ENCODE data around the gene PACSIN3.

DNA sequence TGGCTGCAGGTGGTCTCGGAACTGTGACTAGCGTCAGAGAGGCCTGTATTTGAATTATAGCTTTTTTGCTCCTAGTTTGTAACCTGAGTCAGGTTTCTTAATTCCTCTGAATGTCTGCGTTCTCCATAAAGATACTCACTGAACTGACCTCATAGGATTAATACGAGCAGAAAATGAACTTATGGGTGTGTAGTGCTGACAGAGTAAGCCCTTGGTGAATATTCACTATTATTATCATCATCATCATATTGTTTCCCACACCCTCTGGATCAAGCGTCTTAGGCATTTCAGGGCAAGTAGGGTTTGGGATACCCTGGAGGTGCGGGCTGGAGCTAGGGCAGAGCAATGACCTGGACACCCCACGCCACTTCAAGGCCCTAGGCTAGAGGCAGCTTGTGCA is 38.6 kb downstream of the PACSIN3 start:
- no peak for TF ChIP-seq EZH2 (IDR thresholded peaks at IDR 0.05; ENCODE audit: borderline replicate concordance, low read depth, low read length, severe bottlenecking)
- no peak for TF ChIP-seq CTCF (IDR thresholded peaks at IDR 0.05; ENCODE audit: borderline replicate concordance, extremely low read depth, low read length, poor library complexity, severe bottlenecking)

All from DND-41 (cell line).